ENCODE measurements around the gene AKAP17A.

- TF ChIP-seq EP300 (IDR thresholded peaks at IDR 0.05) (no peak), CTCF (IDR thresholded peaks at IDR 0.05) (no peak), POLR2A (IDR thresholded peaks at IDR 0.05) (no peak), POLR2AphosphoS5 (IDR thresholded peaks at IDR 0.05) (no peak)
Observed at GRCh38 chrX:1551959-1552546, 39.4 kb upstream of the AKAP17A start.
